HG03097 (cell line): ENCODE measurements around the gene MCM9.
"Not testable (repeated sequence)": the region's sequence is repeated elsewhere in the genome, so short reads cannot be mapped to it uniquely, and the experiment has no call there.

ENCODE experiments used
- ATAC-seq: cut with Tn5 transposase; IDR thresholded peaks from one replicate; pipeline ENCODE4 v1.9.1; 2021; ENCODE audit not compliant: unreplicated experiment, low FRiP score

Gene MCM9

DNA sequence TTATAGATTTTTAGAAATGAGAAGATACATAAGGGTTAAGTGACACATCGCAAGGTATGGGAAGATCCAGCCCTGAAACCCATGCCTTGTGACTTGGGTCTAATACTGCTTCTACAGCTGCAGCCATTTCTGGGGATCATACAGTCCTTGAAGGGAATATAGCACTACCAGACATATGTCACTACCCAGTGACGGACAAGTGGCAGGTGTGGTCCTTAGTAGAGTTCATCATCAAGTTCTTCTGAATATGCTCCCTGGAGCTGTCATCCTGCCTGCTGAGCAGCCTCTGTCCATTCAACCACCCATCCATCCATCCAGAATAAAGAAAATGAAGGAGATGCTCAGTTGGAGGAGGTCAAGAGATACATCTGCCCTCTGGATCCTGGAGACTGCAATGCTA is 159.6 kb downstream of the MCM9 start:
- no peak for ATAC-seq

DNA sequence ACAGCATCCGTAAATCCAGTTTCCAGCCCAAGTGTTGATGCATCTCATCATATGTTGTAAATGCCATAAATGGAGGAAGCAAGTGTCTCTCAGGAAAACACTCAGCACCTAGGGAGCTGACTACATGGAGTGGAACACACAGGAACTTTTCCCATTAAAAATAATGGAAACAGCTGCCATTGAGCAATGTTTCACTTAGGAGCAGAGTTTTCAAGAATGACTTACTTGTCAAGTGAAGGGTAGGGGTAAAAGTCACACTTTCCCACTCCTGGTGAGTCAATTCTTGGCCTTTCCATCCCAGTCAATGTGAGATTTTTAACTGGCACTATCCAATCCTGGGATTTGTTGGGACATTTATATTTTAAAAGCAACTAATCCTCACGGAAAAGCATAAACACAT is 160.4 kb downstream of the MCM9 start:
- ATAC-seq: no peak

DNA sequence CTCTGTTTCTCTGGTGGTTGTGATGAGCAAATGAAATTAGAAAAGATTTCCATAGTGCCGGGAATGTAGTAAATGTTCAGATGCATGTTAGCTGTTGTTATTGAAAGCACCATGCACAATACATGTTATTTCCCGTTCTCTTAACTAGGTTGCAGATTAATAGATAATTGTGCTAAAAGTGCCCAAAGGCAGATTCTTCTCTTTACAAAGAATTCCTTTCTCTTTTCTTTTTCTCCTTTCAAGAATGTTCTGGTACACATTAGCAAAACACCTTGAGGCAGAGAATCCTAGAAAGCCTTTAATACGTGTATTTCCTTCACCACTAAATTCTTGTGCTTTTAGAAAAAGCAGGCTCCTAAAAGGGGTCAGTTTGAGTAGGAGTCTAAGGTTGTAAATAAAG is 162.1 kb downstream of the MCM9 start:
- no peak for ATAC-seq

DNA sequence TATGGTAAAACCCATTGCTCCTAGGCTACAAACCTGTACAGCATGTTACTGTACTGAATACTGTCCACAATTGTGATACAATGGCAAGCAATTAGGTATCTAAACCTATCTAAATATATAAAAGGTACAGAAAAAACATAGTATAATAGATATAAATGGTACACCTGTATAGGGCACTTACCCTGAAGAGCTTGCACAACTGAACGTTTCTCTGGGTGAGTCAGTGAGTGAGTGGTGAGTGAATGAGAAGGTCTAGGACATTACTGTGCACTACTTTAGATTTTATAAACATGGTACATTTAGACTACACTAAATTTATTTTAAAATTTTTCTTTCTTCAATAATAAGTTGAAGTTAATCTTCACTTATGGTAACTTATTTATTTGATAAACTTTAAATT is 163.7 kb downstream of the MCM9 start:
- no peak for ATAC-seq

DNA sequence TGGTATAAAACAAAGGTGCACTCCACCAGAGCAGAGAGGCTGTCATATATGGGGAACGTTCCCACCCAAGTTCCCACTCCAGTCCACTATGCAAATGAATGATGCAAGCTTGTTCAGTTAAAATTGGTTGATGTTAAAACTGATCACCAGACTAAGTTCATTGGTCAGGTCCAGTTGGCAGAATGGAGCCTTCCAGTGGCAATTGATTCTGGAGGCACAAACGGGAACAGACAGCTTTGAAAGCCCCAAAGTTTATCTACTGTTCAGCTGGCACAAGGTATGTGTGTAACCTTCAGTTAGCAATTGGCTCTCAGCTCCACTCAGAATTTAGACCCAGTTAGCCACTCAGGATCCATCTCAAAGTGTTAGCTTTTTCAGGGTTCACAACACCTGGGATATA is 164.1 kb downstream of the MCM9 start:
- ATAC-seq: no peak

DNA sequence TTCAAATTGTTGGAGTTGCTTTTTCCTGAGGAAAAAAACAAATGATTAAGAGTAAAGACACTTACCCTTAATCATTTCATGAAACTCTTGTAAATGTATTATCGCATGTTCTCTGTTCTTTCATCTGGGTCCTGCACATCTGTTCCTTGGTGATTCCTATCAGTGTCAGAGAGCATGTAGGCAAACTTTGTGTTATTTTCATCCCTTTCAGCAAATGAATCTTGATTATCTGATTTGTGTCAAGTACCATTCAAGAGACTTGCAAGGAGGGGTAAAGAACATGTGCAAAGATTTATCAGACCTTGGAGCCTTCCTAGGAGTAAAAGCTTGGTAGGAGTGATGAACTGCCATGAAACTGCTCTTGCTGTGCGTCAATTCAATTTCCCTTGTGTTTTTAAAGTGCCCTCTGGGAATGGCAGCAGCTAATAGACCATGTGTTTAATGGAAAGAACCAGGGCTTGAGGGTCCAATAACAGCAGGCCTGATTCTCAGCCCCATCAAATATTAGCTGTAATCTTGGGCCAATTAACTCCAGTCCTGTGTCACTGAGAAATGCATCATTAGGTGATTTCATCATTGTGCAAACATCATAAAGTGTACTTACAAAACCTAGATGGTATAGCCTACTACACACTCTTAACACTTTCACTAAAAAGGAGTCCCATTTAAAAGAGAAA is 164.7 kb downstream of the MCM9 start:
- ATAC-seq: no peak

DNA sequence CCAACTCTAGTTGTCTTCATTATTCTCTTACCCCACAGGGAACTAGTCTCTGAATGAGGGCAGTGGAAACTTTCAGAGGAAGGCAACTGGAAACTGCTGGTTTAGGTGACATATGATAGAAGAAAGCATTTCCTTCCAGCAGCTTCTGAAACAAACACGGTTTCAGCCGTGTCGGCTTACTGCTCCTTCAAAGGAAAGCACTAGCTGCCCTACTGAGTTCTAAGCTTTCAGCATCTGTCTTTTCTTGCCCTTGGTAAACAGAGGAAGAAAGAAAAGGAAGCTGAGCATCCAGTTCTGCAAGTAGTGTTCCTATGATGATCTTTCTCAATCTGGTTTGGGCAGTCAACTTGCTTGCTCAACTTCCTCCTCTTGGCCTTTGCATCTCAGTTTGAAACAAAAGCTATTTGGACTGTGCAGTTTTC is 166.0 kb downstream of the MCM9 start:
- ATAC-seq: no peak

DNA sequence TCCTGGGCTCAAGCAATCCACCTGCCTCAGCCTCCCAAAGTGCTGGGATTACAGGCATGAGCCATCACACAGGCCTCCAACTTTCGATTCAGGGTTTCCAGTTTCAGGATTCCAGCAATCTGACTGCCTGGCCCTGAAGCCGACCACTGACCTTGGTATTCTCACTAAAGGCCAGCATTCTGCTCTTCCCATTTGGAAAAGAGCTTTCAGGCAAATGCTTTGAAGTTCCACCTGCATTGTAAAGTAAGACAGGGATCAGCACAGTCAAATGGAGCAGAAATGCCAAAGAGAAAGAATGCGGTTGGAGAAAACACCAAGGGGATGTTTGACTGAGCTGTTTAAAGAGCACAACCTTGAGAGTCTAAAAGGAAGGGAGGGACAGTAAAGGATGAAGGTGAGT is 166.5 kb downstream of the MCM9 start:
- no peak for ATAC-seq

DNA sequence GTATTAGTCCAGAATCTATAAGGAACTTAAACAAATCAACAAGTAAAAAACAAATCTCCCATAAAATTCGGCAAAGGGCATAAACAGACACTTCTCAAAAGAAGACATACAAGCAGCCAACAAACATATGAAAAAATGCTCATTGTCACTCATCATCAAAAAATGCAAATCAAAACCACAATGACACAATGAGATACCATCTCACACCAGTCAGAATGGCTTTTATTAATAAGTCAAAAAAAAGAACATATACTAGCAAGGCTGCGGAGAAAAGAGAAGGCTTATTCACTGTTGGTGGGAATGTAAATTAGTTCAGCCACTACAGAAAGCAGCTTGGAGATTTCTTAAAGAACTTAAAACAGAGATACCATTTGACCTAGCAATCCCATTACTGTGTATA is 169.6 kb downstream of the MCM9 start:
- ATAC-seq: not testable (repeated sequence)

DNA sequence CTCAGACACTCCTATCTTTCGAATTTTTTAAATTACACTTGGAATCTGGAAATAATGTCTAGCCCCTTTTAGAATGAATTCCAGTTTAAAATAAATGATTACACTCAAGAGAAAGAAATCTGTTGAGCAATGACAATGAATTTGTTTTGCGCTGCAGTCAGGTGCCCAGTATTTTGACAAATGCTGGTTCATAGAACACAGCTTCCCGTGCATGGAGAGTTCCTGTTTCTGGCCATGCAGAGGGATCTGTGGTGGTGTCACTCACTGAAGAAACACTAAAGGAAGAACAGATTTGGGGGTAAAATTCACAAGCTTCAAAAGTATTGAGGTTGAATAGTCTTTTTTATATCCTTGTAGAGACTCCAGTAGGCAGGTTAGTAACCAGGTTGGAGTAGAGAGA is 170.2 kb downstream of the MCM9 start:
- no peak for ATAC-seq
